GM12878 (cell line): Measurements from ENCODE around the gene PASK. TPM values are rescaled to one million over a fixed set of nuclear protein-coding genes. Genes with fewer than 3 reads are reported as not detected.

Experiments
- ATAC-seq: fragments of 200-7000 bp; cut with Tn5 transposase; 3 replicates; pipeline ENCODE4 v1.9.1; 2020; ENCODE audit warnings: mild to moderate bottlenecking, moderate library complexity
- BruUV-seq: library from RNA; stranded (reverse); fragments of 400-500 nt; replicated peaks from 2 replicates; lab custom pipeline; 2021; lab: Mats Ljungman, UMichigan
- CTCF ChIA-PET: fragments of 300-600 bp; sonication (Branson Sonifier 250); formaldehyde crosslinking; extraction: SDS; loops from one replicate; lab custom pipeline; 2021; ENCODE audit warnings: inconsistent platforms; lab: Yijun Ruan, JAX
- POLR2A ChIA-PET: fragments of 350-600 bp; formaldehyde crosslinking; extraction: SDS; loops from one replicate; lab custom pipeline; 2021; ENCODE audit warnings: inconsistent platforms; lab: Charles Lee
- RAD21 ChIA-PET: fragments of 300-600 bp; sonication (Branson Sonifier 250); formaldehyde crosslinking; loops from one replicate; lab custom pipeline; 2023; ENCODE audit warnings: antibody characterized with exemption; ENCODE audit not compliant: unreplicated experiment; lab: Charles Lee
- SMC1A ChIA-PET: fragments of 300-600 bp; sonication (Branson Sonifier 250); formaldehyde crosslinking; loops from one replicate; lab custom pipeline; 2023; ENCODE audit not compliant: unreplicated experiment, uncharacterized antibody; lab: Charles Lee
- DNase-seq: peaks from one replicate; pipeline ENCODE4 v3.0.0-alpha.2; 2011; ENCODE audit warnings: low read depth, low spot score
- FAIRE-seq: peaks from 3 replicates; lab custom pipeline; 2011; peaks lifted over from hg19 to GRCh38; lab: Jason Lieb, UNC
- H2AFZ ChIP-seq: 2 replicates; pipeline ENCODE4 v1.6.0; 2011; ENCODE audit warnings: low read depth, low read length, control low read depth; ENCODE audit not compliant: control insufficient read depth
- H3K27ac ChIP-seq: 2 replicates; pipeline ENCODE4 v1.5.1; 2011; ENCODE audit warnings: control low read depth; ENCODE audit not compliant: control insufficient read depth, insufficient read depth
- H3K27me3 ChIP-seq, 2 experiments: replicated peaks in 1 of 2; 2 replicates each; pipeline versions ENCODE4 v1.6.0 to v1.6.1; 2011; ENCODE audit warnings: low read length in 1 of 2; ENCODE audit not compliant: control insufficient read depth in 2 of 2, insufficient read depth in 2 of 2
- H3K36me3 ChIP-seq, 2 experiments: 2 replicates each; pipeline ENCODE4 v1.5.1; 2011; ENCODE audit warnings: low read length in 1 of 2; ENCODE audit not compliant: control insufficient read depth in 2 of 2, insufficient read depth in 2 of 2
- H3K4me1 ChIP-seq: 2 replicates; pipeline ENCODE4 v1.6.1; 2011; ENCODE audit warnings: mild to moderate bottlenecking, low read length, moderate library complexity, mixed read lengths; ENCODE audit not compliant: control insufficient read depth, insufficient read depth
- H3K4me2 ChIP-seq: 2 replicates; pipeline ENCODE4 v1.6.0; 2011; ENCODE audit warnings: control low read depth; ENCODE audit not compliant: control insufficient read depth, insufficient read depth
- H3K4me3 ChIP-seq: fragments of 200-600 bp; sonication (generic); 2 replicates; pipeline ENCODE4 v1.5.1; 2016
- H3K79me2 ChIP-seq: 2 replicates; pipeline ENCODE4 v1.6.0; 2011; ENCODE audit warnings: low read length; ENCODE audit not compliant: control insufficient read depth, insufficient read depth
- H3K9ac ChIP-seq: 2 replicates; pipeline ENCODE4 v1.8.0; 2011; ENCODE audit warnings: low read length, control low read depth, mixed read lengths; ENCODE audit not compliant: control insufficient read depth, insufficient read depth
- H3K9me3 ChIP-seq: replicated peaks from 3 replicates; pipeline ENCODE4 v1.5.1; 2011; ENCODE audit warnings: mild to moderate bottlenecking, low read length; ENCODE audit not compliant: control insufficient read depth, insufficient read depth
- H4K20me1 ChIP-seq: 2 replicates; pipeline ENCODE4 v1.6.0; 2011; ENCODE audit not compliant: control insufficient read depth, insufficient read depth
- CHD2 ChIP-seq: IDR thresholded peaks from 2 replicates; pipeline ENCODE4 v1.6.1; 2011; ENCODE audit warnings: low read depth, low read length, improper control_type of control experiment, borderline replicate concordance
- IRF3 ChIP-seq: fragments of 450-650 bp; IDR thresholded peaks from 2 replicates; pipeline ENCODE4 v1.6.1; 2014; ENCODE audit warnings: mild to moderate bottlenecking
- YBX1 ChIP-seq: fragments of 450-650 bp; IDR thresholded peaks from 2 replicates; pipeline ENCODE4 v1.6.1; 2016; ENCODE audit warnings: antibody characterized with exemption
- ZBTB40 ChIP-seq: fragments of 450-650 bp; IDR thresholded peaks from 2 replicates; pipeline ENCODE4 v1.6.1; 2016; ENCODE audit warnings: mild to moderate bottlenecking, moderate library complexity, borderline replicate concordance
- WGBS: methylation state at CpG from one replicate; pipeline ENCODE4 v1.1.6; 2016; ENCODE audit warnings: low lambda C conversion rate; ENCODE audit not compliant: insufficient replicate concordance, insufficient coverage; ENCODE audit errors: missing lambda C conversion rate; 5-methylcytosine and 5-hydroxymethylcytosine counted together
- in situ Hi-C: fragments of 300-500 bp; cut with MboI; formaldehyde crosslinking; loops from 9 replicates; pipeline ENCODE4 v1.14.3; 2018; ENCODE audit warnings: mixed read lengths
- intact Hi-C: fragments of 100-400 bp; cut with micrococcal nuclease; formaldehyde crosslinking; loops from one replicate; pipeline ENCODE4 v1.14.2; 2022; ENCODE audit not compliant: unreplicated experiment
- polyA plus RNA-seq, 11 experiments: library from polyadenylated mRNA; depleted of rRNA in 4 of 11; unstranded in 6 of 11; stranded (reverse) in 5 of 11; fragments of >200 nt; fragmentation: Nextera tagmentation in 4 of 11; fragmentation: Illumina TruSeq in 1 of 11; extraction: Ambion mirVana in 4 of 11; extraction: Trizol in 1 of 11; gene quantifications; 1 replicate in 1 of 11; 2 replicates in 10 of 11; pipeline versions ENCODE4 v1.2.1 to v1.2.3, GENCODE V29; 2011 to 2016; ENCODE audit warnings: inconsistent platforms in 2 of 11, missing spikeins in 2 of 11, low read depth in 1 of 11
- total RNA-seq, 4 experiments: library from RNA; depleted of rRNA in 3 of 4; stranded (reverse); fragments of >200 nt in 3 of 4; fragmentation: Illumina TruSeq in 1 of 4; extraction: Trizol in 1 of 4; gene quantifications; 2 replicates each; pipeline versions ENCODE4 v1.2.1 to v1.2.3, GENCODE V29; 2013 to 2021

The PASK gene
- total and polyA plus RNA-seq, 10 of the 15 experiments (the other 5 are each of a cell fraction or from before 2014, with no cell fraction given): 9.6 to 62.2 (median 28.5) TPM

- Histone ChIP-seq H3K79me2 (peaks cover 4% of the 10 kb centered on the region), H4K20me1 (no peaks in the 10 kb centered on the region), H3K9ac (no peak overlapping the region), H3K4me1 (peaks cover 11% of the 10 kb centered on the region), H3K4me3 (no peak overlapping the region), H3K27me3 (no peaks in the 10 kb centered on the region), H3K36me3 (peaks cover 12 to 17% of the 10 kb centered on the region in 2 experiments; a peak in 3 of 4 replicates), H3K4me2 (no peak overlapping the region), H3K9me3 (peaks cover 3% of the 10 kb centered on the region), H2AFZ (no peak overlapping the region), H3K27ac (no peak overlapping the region)
- ChIA-PET CTCF (interaction anchor here (0.9 kb wide), 1 partner anchor 38 kb away, joined by 4 read pairs; no protein-coding TSS in a partner anchor), RAD21 (interaction anchor here (1.2 to 1.3 kb wide), 2 partner anchors 10 to 14 kb away, joined by 6 to 7 read pairs; partner anchors contain the start of gene MTERF4), POLR2A (no interaction called here), SMC1A (interaction anchor here (1.5 to 2.1 kb wide), 4 partner anchors 9 to 26 kb away, joined by 3 to 6 read pairs (median 4); no protein-coding TSS in a partner anchor)
- TF ChIP-seq YBX1 (no peak), CHD2 (no peak), ZBTB40 (no peak), IRF3 (no peak)
- intact Hi-C loops: no loop called here
- DNase-seq (no peak), FAIRE-seq (no peak), ATAC-seq (no peak)
- in situ Hi-C loops: no loop called here
- WGBS: 97% methylated on average over 32 of the region's 32 CpGs
- BruUV-seq: no TSS peak
These were observed 32.4 kb downstream of the PASK start for GRCh38 chr2:241116606-241117560.
